NAMALWA (cell line): ENCODE data around the gene EFNB1.

Experiments
- DNase-seq: peaks from one replicate; pipeline ENCODE4 v3.0.0-alpha.2; 2015; ENCODE audit warnings: low spot score

The EFNB1 gene

GRCh38 chrX:68889249-68889648 lies 60.4 kb downstream of the EFNB1 start:
- DNase-seq, result no peak
